ENCODE results near the gene FKBP8.

DNA sequence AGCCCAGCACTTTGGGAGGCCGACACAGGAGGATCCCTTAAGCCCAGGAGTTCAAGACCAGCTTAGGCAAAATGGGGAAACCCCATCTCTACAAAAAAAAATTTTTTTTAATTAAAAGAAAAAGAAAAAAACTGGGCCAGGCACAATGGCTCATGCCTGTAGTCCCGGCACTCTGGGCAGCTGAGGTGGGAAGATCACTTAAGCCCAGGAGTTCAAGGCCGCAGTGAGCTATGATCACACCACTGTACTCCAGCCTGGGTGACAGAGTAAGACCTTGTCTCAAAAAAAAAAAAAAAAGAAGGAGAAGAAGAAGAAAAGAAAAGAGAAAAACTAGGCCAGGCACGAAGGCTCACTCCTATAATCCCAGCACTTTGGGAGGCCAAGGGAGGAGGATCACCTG, 25.8 kb downstream of the FKBP8 start:
- TF ChIP-seq EP300 (IDR thresholded peaks at IDR 0.05) (no peak), POLR2AphosphoS5 (IDR thresholded peaks at IDR 0.05) (no peak)
